Colonic mucosa (tissue), 4 donors: ENCODE results near the gene SPAG6. TPM values are rescaled to one million over a fixed set of nuclear protein-coding genes. Genes with fewer than 3 reads are reported as not detected.

ENCODE experiments used
- DNase-seq: peaks from one replicate; pipeline ENCODE4 v3.0.0-alpha.2; 2020
- H3K27ac ChIP-seq: fragments of 200-600 bp; one replicate; pipeline ENCODE4 v1.8.0; 2021
- H3K27me3 ChIP-seq: fragments of 200-600 bp; one replicate; pipeline ENCODE4 v1.8.0; 2021
- H3K36me3 ChIP-seq: fragments of 200-600 bp; one replicate; pipeline ENCODE4 v1.8.0; 2021
- H3K4me1 ChIP-seq: fragments of 200-600 bp; one replicate; pipeline ENCODE4 v1.8.0; 2021; ENCODE audit warnings: mild to moderate bottlenecking
- H3K4me3 ChIP-seq: fragments of 200-600 bp; one replicate; pipeline ENCODE4 v1.8.0; 2021
- H3K9ac ChIP-seq, 2 donors: one replicate each; pipeline ENCODE4 v1.7.0; 2013; ENCODE audit warnings: control low read depth in 2 of 2, low read depth in 2 of 2, low read length in 2 of 2
- H3K9me3 ChIP-seq: fragments of 200-600 bp; one replicate; pipeline ENCODE4 v1.8.0; 2021
- CTCF ChIP-seq: fragments of 200-600 bp; IDR thresholded peaks from one replicate; pipeline ENCODE4 v1.8.0; 2022; ENCODE audit warnings: antibody characterized with exemption, mild to moderate bottlenecking
- intact Hi-C: fragments of 100-400 bp; cut with DNase I; formaldehyde crosslinking; loops from one replicate; pipeline ENCODE4 v1.14.1; 2022
- total RNA-seq, 2 donors: library from RNA; stranded (reverse); fragmentation: NEBNext Ultra II Directional in 1 of 2; extraction: Animal tissue kit (Norgen Biotek cat#: 25700) in 1 of 2; gene quantifications; one replicate each; pipeline ENCODE4 v1.2.1, GENCODE V29; 2021
- donor health status: healthy.
- donor health status: DM: no; HTN: no; CAD: no.
- donor health status: DM: no; HTN: no; CAD: no.

Gene SPAG6
- total RNA-seq, 2 donors from 2014 or later: not detected

- TF ChIP-seq CTCF: no peak
- Histone ChIP-seq H3K4me3 (no peak overlapping the region), H3K9ac (no peak overlapping the region), H3K36me3 (no peaks in the 10 kb centered on the region), H3K9me3 (no peaks in the 10 kb centered on the region), H3K27ac (no peak overlapping the region), H3K4me1 (no peaks in the 10 kb centered on the region), H3K27me3 (no peaks in the 10 kb centered on the region)
- intact Hi-C loops: no loop called here
- DNase-seq: no peak
Observed at GRCh38 chr10:22461891-22462290, 116.6 kb downstream of the SPAG6 start.

- Histone ChIP-seq H3K4me1 (no peaks in the 10 kb centered on the region), H3K36me3 (no peaks in the 10 kb centered on the region), H3K27me3 (no peaks in the 10 kb centered on the region), H3K27ac (no peak overlapping the region), H3K4me3 (no peak overlapping the region), H3K9ac (no peak overlapping the region), H3K9me3 (no peaks in the 10 kb centered on the region)
- no peak for TF ChIP-seq CTCF
- intact Hi-C loops: no loop called here
- no peak for DNase-seq
Observed at GRCh38 chr10:22463255-22463654, 118.0 kb downstream of the SPAG6 start.

- intact Hi-C loops: no loop called here
- no peaks in the 10 kb centered on the region for H3K36me3 ChIP-seq
- no peak for DNase-seq
- H3K9ac ChIP-seq: no peak overlapping the region
- no peak overlapping the region for H3K4me3 ChIP-seq
- H3K9me3 ChIP-seq: no peaks in the 10 kb centered on the region
- no peak overlapping the region for H3K27ac ChIP-seq
- H3K4me1 ChIP-seq: no peaks in the 10 kb centered on the region
- H3K27me3 ChIP-seq: no peaks in the 10 kb centered on the region
- TF ChIP-seq CTCF: no peak
Observed at GRCh38 chr10:22464966-22465629, 119.8 kb downstream of the SPAG6 start.

- Histone ChIP-seq H3K4me1 (no peaks in the 10 kb centered on the region), H3K27ac (no peak overlapping the region), H3K27me3 (peaks cover 4% of the 10 kb centered on the region), H3K9ac (no peak overlapping the region), H3K4me3 (no peak overlapping the region), H3K36me3 (no peaks in the 10 kb centered on the region), H3K9me3 (no peaks in the 10 kb centered on the region)
- no peak for DNase-seq
- TF ChIP-seq CTCF: no peak
- intact Hi-C loops: no loop called here
Observed at GRCh38 chr10:22466763-22467334, 121.6 kb downstream of the SPAG6 start.

Other genes starting within 250 kb of the SPAG6 start
- not detected for gene EBLN1, start 127.5 kb upstream of the SPAG6 start, total RNA-seq
- 10 to 100 TPM; 41.3 to 45.7 TPM for gene COMMD3, start 29.1 kb upstream of the SPAG6 start, total RNA-seq
- gene BMI1, start 24.4 kb upstream of the SPAG6 start, total RNA-seq: 10 to 100 TPM; 23.5 to 28.6 TPM